Measurements from ENCODE around the gene ACOT6.
A peak's percentile ranks its signal among the peaks of the same experiment; 100 is the strongest.
"Not testable (repeated sequence)": the region's sequence is repeated elsewhere in the genome, so short reads cannot be mapped to it uniquely, and the experiment has no call there.

The ACOT6 gene

GRCh38 chr14:73651005-73651404, 38.7 kb downstream of the ACOT6 start:
- no peak for DNase-seq (ENCODE audit: low read depth)

GRCh38 chr14:73655851-73656250, 43.5 kb downstream of the ACOT6 start:
- DNase-seq (ENCODE audit: low read depth) = no peak

GRCh38 chr14:73659202-73659601, 46.9 kb downstream of the ACOT6 start:
- DNase-seq (ENCODE audit: low read depth) = not testable (repeated sequence)

- DNase-seq (ENCODE audit: low read depth) = no peak
Observed at GRCh38 chr14:73660511-73660910, 48.2 kb downstream of the ACOT6 start.

- no peak for DNase-seq (ENCODE audit: low read depth)
Observed at GRCh38 chr14:73661872-73662271, 49.6 kb downstream of the ACOT6 start.

GRCh38 chr14:73662487-73662943, 50.2 kb downstream of the ACOT6 start:
- DNase-seq (ENCODE audit: low read depth) = peak; percentile 89

GRCh38 chr14:73663548-73664212, 51.4 kb downstream of the ACOT6 start:
- DNase-seq (ENCODE audit: low read depth) = no peak

- DNase-seq (ENCODE audit: low read depth) = no peak
Observed at GRCh38 chr14:73665130-73665529, 52.8 kb downstream of the ACOT6 start.

- DNase-seq (ENCODE audit: low read depth) = no peak
Observed at GRCh38 chr14:73666583-73666982, 54.3 kb downstream of the ACOT6 start.

- no peak for DNase-seq (ENCODE audit: low read depth)
Observed at GRCh38 chr14:73667854-73668253, 55.5 kb downstream of the ACOT6 start.
